GM19099 (cell line): ENCODE data around the gene TRPC4AP.

Experiments used
- POLR2A ChIP-seq: IDR thresholded peaks from 3 replicates; pipeline ENCODE4 v1.6.1; 2011; ENCODE audit warnings: low read depth; ENCODE audit not compliant: insufficient read length; ENCODE audit errors: extremely low read depth

The TRPC4AP gene

GRCh38 chr20:35040646-35041045, 52.0 kb downstream of the TRPC4AP start:
- TF ChIP-seq POLR2A, result no peak

- TF ChIP-seq POLR2A, result no peak
Observed at GRCh38 chr20:35039846-35040489, 52.6 kb downstream of the TRPC4AP start.

GRCh38 chr20:35039146-35039545, 53.5 kb downstream of the TRPC4AP start:
- no peak for TF ChIP-seq POLR2A

GRCh38 chr20:35034145-35034544, 58.5 kb downstream of the TRPC4AP start:
- no peak for TF ChIP-seq POLR2A

GRCh38 chr20:35030136-35030535, 62.5 kb downstream of the TRPC4AP start:
- no peak for TF ChIP-seq POLR2A

GRCh38 chr20:35027301-35027700, 65.3 kb downstream of the TRPC4AP start:
- no peak for TF ChIP-seq POLR2A

- no peak for TF ChIP-seq POLR2A
Observed at GRCh38 chr20:35025116-35025515, 67.5 kb downstream of the TRPC4AP start.

- TF ChIP-seq POLR2A, result no peak
Observed at GRCh38 chr20:35023624-35024023, 69.0 kb downstream of the TRPC4AP start.

GRCh38 chr20:35021831-35022230, 70.8 kb downstream of the TRPC4AP start:
- no peak for TF ChIP-seq POLR2A

GRCh38 chr20:35021063-35021462, 71.5 kb downstream of the TRPC4AP start:
- no peak for TF ChIP-seq POLR2A

- no peak for TF ChIP-seq POLR2A
Observed at GRCh38 chr20:35020108-35020928, 72.3 kb downstream of the TRPC4AP start.

GRCh38 chr20:35018590-35019371, 73.8 kb downstream of the TRPC4AP start:
- no peak for TF ChIP-seq POLR2A

GRCh38 chr20:35017099-35017835, 75.3 kb downstream of the TRPC4AP start:
- no peak for TF ChIP-seq POLR2A

GRCh38 chr20:35015863-35016193, 76.8 kb downstream of the TRPC4AP start:
- TF ChIP-seq POLR2A, result no peak

- no peak for TF ChIP-seq POLR2A
Observed at GRCh38 chr20:35014537-35014936, 78.1 kb downstream of the TRPC4AP start.
